ENCODE results near the gene AK4. TPM values are rescaled to one million over a fixed set of nuclear protein-coding genes. Genes with fewer than 3 reads are reported as not detected.

Gene AK4
- total and polyA plus RNA-seq, 9 donors, result 1.7 to 25.6 (median 13.2) TPM

DNA sequence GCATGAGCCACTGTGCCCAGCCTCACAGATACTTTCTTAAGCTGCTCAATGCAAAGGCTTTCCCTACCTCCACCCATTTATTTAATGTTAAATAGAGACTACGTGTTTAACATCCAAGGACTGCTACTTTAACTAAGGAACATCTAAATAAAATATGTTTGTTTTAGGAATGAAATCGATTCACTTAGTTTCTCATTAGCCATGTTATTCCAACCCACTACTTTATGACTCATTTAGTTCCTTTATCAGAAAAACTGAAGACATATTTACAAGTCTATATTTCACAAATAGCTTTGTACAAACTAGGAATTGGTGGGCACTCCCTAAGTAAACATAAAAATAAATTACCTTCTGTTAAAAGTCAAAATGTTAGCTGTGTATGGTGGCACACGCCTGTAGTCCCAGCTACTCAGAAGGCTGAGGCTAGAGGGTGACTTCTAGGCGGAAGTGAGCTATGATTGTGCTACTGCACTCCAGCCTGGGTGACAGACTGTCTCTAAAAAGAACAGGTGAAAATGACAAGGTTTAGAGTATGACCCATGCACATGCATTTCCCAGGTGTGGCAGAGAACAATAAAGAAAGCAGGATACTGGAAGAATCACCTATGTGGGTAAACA, 39.9 kb upstream of the AK4 start:
- H3K4me3 ChIP-seq, result no peak overlapping the region
- TF ChIP-seq EP300 (IDR thresholded peaks at IDR 0.05) (no peak), POLR2A (IDR thresholded peaks at IDR 0.05) (no peak)
- TF ChIP-seq, protein P1, sequence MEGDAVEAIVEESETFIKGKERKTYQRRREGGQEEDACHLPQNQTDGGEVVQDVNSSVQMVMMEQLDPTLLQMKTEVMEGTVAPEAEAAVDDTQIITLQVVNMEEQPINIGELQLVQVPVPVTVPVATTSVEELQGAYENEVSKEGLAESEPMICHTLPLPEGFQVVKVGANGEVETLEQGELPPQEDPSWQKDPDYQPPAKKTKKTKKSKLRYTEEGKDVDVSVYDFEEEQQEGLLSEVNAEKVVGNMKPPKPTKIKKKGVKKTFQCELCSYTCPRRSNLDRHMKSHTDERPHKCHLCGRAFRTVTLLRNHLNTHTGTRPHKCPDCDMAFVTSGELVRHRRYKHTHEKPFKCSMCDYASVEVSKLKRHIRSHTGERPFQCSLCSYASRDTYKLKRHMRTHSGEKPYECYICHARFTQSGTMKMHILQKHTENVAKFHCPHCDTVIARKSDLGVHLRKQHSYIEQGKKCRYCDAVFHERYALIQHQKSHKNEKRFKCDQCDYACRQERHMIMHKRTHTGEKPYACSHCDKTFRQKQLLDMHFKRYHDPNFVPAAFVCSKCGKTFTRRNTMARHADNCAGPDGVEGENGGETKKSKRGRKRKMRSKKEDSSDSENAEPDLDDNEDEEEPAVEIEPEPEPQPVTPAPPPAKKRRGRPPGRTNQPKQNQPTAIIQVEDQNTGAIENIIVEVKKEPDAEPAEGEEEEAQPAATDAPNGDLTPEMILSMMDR (IDR thresholded peaks at IDR 0.05), result no peak
- H3K36me3 ChIP-seq, result no peaks in the 10 kb centered on the region
- H3K27ac ChIP-seq, result no peak overlapping the region
- no peaks in the 10 kb centered on the region for H3K27me3 ChIP-seq
- no peaks in the 10 kb centered on the region for H3K4me1 ChIP-seq (ENCODE audit: insufficient read depth)
- no peaks in the 10 kb centered on the region for H3K9me3 ChIP-seq
- intact Hi-C loops (cut with DNase I), result no loop called here
- WGBS, 3 donors, result 58 to 68% (median 63%) methylated on average over 4 of the region's 4 CpGs
- DNase-seq, result no peak

DNA sequence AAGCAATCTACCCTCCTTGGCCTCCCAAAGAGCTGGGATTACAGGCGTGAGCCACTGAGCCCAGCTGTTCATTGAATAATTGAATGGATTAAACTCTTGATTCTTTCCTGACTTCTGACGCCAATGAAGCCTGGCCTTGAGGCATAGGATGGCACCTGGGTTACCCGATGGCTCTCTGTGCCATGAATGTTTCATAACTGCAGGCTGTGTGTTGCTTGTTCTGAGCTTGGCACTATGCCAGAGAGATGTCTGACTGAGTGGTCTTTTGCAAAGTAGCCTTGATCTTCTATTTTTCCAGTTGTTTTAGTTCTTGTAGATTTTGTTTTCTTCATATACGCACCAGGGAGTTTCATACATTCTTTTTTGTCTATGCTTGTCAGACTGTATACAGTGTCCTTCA, 38.5 kb upstream of the AK4 start:
- Histone ChIP-seq H3K36me3 (no peaks in the 10 kb centered on the region), H3K27ac (no peak overlapping the region), H3K9me3 (no peaks in the 10 kb centered on the region), H3K4me1 (ENCODE audit: insufficient read depth) (no peaks in the 10 kb centered on the region), H3K4me3 (no peak overlapping the region), H3K27me3 (no peaks in the 10 kb centered on the region)
- no peak for DNase-seq
- 46 to 62% (median 54%) methylated on average over 4 of the region's 4 CpGs for WGBS, 3 donors
- intact Hi-C loops (cut with DNase I), result no loop called here
- no peak for TF ChIP-seq POLR2A (IDR thresholded peaks at IDR 0.05)
- TF ChIP-seq, protein P1 (IDR thresholded peaks at IDR 0.05), result no peak
- TF ChIP-seq EP300 (IDR thresholded peaks at IDR 0.05), result no peak

DNA sequence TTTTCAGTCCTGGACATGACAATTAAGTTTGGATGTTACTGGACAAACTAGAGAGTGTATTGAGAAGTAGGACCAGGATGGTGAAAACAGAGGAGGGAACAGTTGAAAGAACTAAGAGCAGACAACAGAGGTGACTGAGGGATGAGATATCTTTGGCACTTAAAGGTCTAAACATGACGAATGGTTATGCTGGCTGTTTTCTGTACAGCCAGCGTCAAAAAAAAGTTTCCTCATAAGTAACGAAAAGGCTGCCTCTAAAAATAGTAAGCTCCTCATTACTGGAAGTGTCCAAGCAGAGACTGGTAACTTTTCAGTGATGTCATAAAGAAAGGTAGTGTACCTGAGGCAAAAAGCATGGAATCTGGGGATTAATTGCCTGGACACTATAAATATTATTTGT, 35.2 kb upstream of the AK4 start:
- TF ChIP-seq, protein P1 (IDR thresholded peaks at IDR 0.05), result no peak
- no peak for TF ChIP-seq POLR2A (IDR thresholded peaks at IDR 0.05)
- intact Hi-C loops (cut with DNase I), result no loop called here
- H3K4me3 ChIP-seq, result no peak overlapping the region
- no peaks in the 10 kb centered on the region for H3K27me3 ChIP-seq
- DNase-seq, result no peak
- WGBS, 3 donors, result 33 to 38% (median 35%) methylated on average over 3 of the region's 3 CpGs
- H3K27ac ChIP-seq, result no peak overlapping the region
- H3K9me3 ChIP-seq, result no peaks in the 10 kb centered on the region
- H3K4me1 ChIP-seq (ENCODE audit: insufficient read depth), result no peaks in the 10 kb centered on the region
- H3K36me3 ChIP-seq, result no peaks in the 10 kb centered on the region

DNA sequence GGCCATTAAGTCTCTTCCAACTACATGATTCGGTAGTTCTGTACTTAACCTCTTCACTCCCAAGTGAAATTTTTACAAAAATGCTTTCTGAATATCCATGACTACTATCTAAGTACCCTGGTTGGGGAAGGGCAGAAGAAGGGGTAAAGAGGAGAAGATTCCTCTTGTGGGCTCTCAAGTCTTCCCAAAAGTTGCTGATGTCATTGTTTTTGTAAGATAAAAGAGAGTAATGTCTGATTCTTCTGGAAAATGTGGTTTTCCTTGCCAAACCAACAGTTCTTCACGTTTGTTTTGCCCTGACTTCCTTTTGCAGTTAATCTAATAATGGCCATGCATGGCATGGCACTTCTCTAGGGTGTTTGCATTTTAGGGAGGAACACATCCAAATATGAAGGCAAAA, 34.7 kb upstream of the AK4 start:
- TF ChIP-seq POLR2A (IDR thresholded peaks at IDR 0.05) (no peak), EP300 (IDR thresholded peaks at IDR 0.05) (no peak)
- TF ChIP-seq, protein P1 (IDR thresholded peaks at IDR 0.05), result no peak
- no peak for DNase-seq
- intact Hi-C loops (cut with DNase I), result no loop called here
- H3K4me1 ChIP-seq (ENCODE audit: insufficient read depth), result no peaks in the 10 kb centered on the region
- no peak overlapping the region for H3K4me3 ChIP-seq
- H3K9me3 ChIP-seq, result no peaks in the 10 kb centered on the region
- no peaks in the 10 kb centered on the region for H3K27me3 ChIP-seq
- no peaks in the 10 kb centered on the region for H3K36me3 ChIP-seq
- 7 to 12% (median 9%) methylated on average over 2 of the region's 2 CpGs for WGBS, 3 donors
- H3K27ac ChIP-seq, result no peak overlapping the region

Measured in ovary (tissue), 9 donors.